ENCODE data around the gene PFKFB4.

The PFKFB4 gene

GRCh38 chr3:48581621-48582481 lies 25.2 kb upstream of the PFKFB4 start:
- no peak for DNase-seq

DNA sequence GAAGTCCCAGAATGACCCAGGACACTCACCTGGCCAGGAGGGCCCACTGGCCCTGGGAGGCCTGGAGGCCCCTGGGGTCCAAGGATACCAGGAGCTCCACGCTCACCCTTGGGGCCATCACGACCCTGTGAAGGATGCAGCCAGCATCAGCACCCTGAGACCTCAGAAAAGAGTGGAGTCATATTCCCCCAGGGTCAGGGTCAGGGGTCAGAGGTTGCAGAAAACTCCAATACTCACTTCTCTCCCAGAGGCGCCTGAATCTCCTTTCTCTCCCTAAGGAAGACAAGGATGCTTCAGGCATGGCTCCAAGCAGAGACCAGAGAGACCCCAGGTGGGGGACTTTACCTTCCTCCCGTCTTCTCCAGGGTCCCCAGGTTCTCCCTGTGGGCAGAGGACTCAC lies 20.0 kb upstream of the PFKFB4 start:
- DNase-seq, result no peak

- no peak for DNase-seq
Observed at GRCh38 chr3:48575366-48575765, 18.8 kb upstream of the PFKFB4 start.

DNA sequence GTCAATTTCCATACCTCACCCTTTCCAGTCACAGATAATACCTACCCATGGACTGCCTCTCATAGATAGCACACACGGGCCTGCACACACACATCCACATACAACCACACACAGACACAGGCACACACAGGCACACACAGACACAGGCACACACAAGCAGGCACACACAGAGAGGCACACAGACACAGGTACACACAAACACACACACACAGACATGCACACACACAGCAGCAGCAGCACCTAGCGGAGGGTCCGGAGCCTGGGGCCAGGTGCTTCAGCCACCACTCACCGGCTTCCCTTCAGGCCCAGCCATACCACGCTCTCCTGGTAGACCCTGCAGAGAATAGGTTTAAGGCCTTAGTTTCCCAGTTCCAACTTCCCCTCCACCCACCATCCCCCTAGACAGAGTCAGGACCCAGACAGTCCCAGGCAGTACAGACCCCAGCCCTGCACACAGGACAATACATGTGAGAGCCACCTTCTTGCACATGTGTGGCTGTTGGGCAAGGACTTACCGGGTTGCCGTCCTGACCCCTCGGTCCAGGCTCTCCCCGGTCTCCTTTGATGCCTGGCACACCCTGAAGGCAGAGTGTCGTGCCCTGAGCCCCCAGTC lies 17.5 kb upstream of the PFKFB4 start:
- no peak for DNase-seq

GRCh38 chr3:48572517-48572916 lies 15.9 kb upstream of the PFKFB4 start:
- no peak for DNase-seq

GRCh38 chr3:48571938-48572337 lies 15.3 kb upstream of the PFKFB4 start:
- DNase-seq, result no peak

GRCh38 chr3:48569808-48570450 lies 13.3 kb upstream of the PFKFB4 start:
- DNase-seq, result no peak

GRCh38 chr3:48569400-48569799 lies 12.8 kb upstream of the PFKFB4 start:
- DNase-seq, result no peak

DNA sequence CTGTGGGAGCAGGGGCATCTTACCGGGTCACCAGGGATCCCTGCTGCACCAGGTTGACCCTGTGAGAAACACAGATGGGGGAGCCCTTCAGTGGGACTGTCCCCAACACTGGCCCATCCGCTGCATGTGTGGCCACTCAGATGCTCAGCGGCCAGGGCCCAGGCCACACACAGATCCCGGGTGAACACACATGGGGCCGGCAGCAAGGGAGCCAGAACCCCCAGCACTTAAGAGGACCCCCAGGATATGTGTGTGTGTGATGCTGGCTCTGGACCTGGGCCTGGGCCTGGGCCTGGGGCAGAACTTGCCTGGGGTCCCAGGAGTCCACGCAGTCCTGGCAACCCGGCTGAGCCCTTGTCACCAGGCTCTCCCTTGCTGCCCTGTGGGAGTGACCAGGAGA lies 11.9 kb upstream of the PFKFB4 start:
- no peak for DNase-seq

GRCh38 chr3:48567500-48567899 lies 10.9 kb upstream of the PFKFB4 start:
- no peak for DNase-seq

DNA sequence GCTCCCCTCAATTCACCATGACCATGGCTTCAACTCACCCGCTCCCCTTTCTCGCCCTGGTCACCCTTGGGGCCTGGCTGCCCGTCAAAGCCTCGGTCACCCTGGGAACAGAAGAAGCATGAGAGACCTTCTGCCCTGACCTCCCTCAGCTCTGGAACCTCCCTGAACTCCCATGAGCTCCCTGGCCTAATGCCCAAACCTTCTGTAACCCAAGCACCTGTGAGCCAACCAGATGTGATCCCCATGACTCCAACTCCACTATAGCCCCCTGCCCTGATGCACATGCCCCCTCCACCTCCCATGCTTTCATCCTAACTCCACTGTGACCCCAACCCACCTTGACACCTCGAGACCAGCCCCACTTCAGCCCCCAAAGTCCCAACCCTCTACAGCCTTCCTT lies 10.5 kb upstream of the PFKFB4 start:
- DNase-seq, result no peak

- DNase-seq, result no peak
Observed at GRCh38 chr3:48566401-48566760, 9.8 kb upstream of the PFKFB4 start.

DNA sequence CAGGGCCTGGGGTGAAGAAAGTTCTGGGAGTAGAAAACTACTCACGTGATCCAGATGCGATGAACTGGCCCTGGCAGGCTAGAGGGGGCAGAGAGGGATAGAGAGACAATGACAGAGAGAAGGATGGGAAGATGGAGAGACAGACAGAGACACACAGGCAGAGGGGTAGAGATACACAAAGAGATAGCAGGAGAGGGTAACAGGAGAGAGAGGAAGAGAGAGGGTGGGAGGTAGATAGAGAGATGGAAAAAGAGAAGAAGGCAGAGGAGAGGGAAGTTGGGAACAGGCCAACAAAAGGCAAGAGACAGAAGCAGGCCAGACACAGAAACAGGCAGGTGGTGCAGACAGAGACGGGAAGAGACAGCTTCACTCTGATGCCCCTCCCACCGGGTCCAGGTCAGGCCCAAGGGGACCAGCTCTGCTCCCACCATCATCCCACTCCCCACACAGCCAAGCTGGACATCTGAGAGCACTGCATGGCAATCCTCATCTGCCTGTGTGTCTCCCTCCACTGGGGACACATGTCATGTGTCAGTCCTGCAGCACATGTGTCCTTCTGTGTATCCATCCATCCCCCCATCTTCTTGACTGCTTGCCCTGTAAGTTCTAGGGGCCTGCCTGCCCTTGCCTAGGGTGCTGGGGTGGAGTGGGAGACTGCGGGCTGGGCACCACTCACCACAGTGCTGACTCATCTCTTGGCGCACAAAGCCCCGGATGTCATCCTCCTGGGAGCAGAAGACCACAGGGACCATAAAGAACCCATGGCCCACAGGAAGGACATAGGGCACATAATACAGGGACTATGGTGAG lies 9.2 kb upstream of the PFKFB4 start:
- DNase-seq, result peak; percentile 36 to 40

DNA sequence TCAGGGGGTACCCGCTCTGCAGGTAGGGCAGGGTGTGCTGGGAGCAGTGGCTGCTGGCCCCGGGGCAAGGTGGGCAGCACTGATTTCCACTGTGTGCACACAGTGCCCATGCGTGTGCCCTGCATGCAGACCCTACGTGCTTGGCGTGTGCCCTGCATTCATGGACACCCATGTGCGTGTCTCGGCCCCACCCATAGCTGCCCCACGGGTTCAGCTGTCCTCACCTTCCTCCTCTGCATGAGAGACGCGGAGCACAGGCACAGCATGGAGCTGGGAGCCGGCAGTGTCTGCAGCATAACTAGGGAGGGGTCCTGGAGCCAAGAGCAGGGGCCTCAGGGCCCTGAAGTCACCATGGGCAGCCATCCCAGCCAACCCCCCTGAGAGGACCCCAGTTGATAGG lies 8.6 kb upstream of the PFKFB4 start:
- DNase-seq, result no peak

DNA sequence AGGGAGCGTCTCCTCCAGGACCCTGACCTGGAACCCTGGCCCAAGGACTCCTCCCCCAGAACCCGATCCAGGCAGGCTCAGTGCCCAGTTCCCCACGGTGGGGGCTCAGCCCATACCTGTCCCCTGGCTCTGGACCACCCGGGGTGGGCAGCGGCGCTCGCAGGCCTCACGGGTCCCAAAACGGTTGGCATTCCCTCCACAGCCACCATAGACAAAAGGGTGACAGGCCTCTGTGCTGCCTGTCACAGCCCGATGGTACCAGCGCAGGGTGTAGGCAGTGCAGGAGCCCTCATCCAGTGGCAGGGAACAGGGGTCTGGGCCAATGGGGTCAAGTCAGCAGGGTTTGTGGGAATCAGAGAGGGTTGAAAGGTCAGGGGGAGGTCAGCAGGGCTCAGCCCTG lies 8.1 kb upstream of the PFKFB4 start:
- DNase-seq, result no peak

DNA sequence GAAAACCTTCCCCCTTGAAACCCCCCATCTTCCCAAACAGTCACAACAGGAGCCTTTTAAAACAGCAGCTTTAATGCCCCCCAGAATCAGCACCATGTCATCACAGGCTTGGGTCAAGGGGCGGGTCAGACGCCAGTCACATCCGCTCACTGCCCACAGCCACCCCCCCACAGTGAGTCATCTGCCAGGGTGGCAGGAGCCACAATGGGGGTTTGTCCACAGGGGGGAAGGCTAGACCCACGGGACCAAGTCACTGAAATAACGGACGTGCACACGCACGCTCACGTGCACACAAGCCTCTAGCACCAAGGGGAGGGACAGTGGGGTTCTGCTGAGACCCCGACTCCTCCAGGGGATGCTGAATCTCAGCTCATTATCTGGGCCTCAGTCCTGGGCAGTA lies 7.4 kb upstream of the PFKFB4 start:
- DNase-seq, result peak in 1 of 2 experiments; percentile 9

DNA sequence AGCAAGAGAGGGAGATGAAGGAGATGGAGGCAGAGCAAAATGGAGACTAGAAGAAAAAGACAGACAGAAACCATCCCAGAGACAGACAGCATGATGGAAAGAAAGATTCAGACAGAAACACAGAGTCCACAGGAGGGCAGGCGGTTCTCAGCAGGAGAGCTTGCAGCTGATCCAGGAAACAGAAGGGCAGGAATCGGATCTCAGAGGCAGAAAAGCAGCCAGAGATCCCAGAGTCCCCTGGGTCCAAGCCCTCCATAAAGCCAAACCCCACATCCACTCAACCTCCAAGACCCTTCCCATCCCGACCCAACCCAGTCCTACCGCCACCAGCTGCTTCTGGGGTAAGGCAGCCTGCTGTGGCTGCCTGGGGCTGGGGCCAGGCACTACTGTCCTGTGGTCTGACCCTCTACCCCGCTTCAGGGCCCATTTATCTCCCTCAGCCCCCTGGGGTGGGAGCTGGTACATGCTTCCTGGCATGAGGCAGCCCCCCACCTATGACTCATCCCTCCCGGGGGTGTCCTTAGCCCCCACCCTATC lies 6.8 kb upstream of the PFKFB4 start, which contains the start of gene UCN2:
Gene UCN2 (minus strand): TSS at position 400 of the 537 bp plus-strand sequence. CDS start 657 bp downstream, outside the sequence.
- DNase-seq, result peak in 1 of 2 experiments; percentile 7

DNA sequence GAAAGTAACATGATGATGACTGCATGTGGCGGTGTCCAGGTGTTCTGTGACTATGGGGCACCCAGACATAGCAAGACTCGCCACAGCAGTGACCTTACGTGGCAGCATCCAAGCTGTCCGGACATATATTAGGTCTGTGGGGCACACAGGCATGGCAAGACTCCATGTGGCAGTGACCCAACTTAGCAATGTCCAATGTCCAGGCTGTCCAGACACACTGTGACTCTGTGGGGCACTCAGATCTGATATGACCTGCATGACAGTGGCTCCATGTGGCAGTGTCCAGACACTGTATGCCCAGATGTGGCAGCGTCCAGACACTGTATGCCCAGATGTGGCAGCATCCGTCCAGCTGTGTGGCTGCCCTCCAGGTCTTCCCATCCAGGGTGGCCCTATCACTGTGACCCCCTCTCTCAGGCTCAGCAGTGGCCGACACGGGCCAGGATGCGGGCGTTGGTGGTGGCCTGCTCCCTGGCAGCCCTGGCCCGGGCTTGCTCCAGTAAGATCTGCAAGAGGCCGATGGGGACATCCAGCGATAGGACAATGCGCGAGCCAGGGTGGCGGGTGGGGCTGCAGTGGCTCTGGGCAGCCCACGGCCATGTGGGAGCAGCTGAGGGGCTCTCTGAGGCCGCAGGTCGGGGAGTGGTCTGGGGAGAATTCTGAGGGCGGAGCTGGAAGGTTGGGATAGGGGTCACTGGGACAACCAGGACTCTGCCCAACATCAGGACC lies 5.9 kb upstream of the PFKFB4 start:
- DNase-seq, result no peak

DNA sequence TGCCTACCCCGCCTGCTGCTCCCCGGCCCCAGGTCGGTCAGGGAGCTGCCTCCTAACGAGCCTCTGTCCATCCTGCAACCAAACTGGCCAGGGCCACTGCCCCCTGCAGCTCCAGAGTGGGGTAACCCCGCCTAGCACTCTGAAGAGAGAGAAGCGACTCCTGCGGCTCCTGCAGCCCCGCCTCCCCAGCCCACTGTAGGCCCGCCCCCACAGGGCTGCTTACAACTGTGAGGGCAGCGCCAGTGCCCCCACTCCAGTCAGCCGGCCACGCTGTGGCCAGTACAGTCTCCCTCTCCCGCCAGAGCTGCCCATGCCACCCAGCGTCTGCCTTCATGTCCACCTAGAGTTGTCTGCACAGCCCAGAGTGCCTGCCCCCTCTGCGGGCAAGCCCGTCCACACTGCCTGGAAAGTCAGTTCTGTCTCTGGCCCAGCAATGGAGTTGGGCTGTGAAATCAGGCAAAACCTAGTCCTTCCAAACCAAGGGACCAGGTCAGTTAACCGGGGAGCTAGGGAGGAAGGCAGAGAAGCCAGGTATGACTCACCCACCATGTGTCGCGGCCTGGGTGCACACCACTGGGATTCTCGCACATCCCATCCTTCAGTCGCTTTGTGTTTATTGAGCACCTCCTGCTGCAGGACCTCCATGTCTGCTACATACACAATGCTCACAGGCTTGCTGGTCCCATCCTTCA lies 4.6 kb upstream of the PFKFB4 start:
- peak; percentile 49 to 51 for DNase-seq

- DNase-seq, result peak in 1 of 2 experiments; percentile 37
Observed at GRCh38 chr3:48560648-48561018, 4.0 kb upstream of the PFKFB4 start.

- DNase-seq, result peak; percentile 40 to 42
Observed at GRCh38 chr3:48558493-48559134, 2.0 kb upstream of the PFKFB4 start.
